Astrocyte (in vitro differentiated cells and primary cell): ENCODE measurements around the gene TBPL2.

Experiments used
- CTCF ChIP-seq: IDR thresholded peaks from 2 replicates; pipeline ENCODE4 v1.5.1; 2011; ENCODE audit warnings: low read depth, mild to moderate bottlenecking, inconsistent platforms, low read length, moderate library complexity; ENCODE audit not compliant: insufficient read depth
- EZH2 ChIP-seq: IDR thresholded peaks from 2 replicates; pipeline ENCODE4 v1.6.1; 2012; ENCODE audit warnings: mild to moderate bottlenecking, low read length, inconsistent platforms; ENCODE audit not compliant: insufficient read depth

- TF ChIP-seq CTCF (no peak), EZH2 (no peak)
These were observed 47.8 kb upstream of the TBPL2 start for GRCh38 chr14:55488204-55488603.
